GM12873 (cell line): ENCODE data around the gene PRKCE.

Experiments used
- CTCF ChIP-seq: IDR thresholded peaks from 2 replicates; pipeline ENCODE4 v1.5.1; 2012; ENCODE audit warnings: low read depth, mild to moderate bottlenecking, moderate library complexity, low read length, control low read depth; ENCODE audit not compliant: insufficient read depth; ENCODE audit errors: missing control alignments

PRKCE gene

DNA sequence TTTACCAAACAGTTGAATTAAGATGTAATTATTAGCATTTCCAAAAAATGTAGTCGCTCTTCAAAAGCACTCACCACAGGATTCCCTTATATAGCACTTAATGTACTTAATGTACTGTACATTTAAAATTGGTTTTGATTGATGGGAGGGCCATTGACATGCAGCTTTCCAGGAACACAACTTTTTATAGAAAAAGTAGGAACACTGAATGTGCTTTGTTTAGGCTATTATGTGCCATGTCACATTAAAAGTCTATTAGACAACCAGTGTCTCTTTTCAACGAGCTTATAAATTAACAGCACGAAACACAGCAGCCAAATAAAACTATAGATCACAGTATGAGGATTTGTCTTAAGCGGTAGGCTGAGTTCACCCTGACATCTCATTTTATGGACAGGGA, 301.1 kb downstream of the PRKCE start:
- no peak for TF ChIP-seq CTCF

DNA sequence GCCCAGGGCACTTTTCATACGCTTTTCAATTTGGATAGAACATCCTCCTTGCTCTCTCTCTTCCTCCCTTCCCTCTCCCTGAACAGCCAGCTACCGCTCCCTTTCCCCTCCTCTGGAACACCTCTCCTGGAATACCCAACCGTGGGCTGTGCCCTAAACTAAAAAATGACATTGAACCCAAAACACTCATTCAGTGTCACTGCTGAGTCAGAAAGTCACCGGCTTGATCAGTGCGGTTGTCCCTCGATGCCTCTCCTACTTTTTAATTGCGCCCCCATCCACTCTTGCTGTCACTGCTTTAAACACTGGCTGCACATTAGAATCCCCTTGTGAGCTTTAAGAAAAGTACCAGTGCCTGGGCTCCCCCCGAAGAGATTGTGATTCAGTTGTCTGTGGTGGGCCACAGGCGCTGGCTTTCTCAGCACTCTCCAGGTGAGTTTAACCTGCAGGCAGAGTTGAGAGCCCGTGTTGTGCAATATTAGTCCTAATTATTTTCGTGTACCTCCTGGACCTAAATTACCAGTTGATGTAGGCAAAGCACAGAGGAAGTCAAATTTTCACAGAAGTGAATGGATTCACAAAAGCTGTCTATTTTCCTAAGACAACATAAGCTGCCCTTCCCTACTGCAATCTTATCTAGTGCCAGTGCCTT, 302.0 kb downstream of the PRKCE start:
- no peak for TF ChIP-seq CTCF

DNA sequence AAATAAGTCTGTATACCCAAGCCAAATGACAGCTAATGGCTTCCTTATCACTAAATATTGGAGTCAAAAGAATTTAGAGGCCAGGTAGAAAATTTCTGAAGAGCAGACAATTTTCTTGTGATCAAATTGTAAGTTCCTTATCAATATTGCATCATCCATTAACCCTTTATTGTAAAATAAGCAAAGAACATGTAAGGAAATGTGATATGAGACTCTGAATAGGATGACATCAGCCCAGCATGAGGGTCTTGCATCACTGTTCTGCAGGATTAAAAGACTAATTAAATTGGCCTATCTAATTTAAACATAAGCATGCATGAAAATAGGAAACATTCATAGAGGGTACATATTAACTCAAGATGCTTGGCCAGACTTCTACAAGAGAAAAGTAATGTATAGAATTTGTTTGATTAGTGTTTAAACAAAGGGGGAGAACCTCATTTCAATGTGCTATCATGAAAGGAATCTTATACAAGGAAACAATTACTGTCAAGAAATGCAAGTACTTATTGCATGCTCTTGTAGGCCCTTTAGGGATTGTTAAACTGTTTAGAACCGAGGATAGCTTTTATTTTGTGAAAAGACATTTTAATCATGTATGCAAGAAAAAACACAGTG, 302.9 kb downstream of the PRKCE start:
- no peak for TF ChIP-seq CTCF

GRCh38 chr2:45957533-45958227, 306.2 kb downstream of the PRKCE start:
- TF ChIP-seq CTCF, result no peak

- no peak for TF ChIP-seq CTCF
Measured at GRCh38 chr2:45960057-45960863, 308.8 kb downstream of the PRKCE start.

DNA sequence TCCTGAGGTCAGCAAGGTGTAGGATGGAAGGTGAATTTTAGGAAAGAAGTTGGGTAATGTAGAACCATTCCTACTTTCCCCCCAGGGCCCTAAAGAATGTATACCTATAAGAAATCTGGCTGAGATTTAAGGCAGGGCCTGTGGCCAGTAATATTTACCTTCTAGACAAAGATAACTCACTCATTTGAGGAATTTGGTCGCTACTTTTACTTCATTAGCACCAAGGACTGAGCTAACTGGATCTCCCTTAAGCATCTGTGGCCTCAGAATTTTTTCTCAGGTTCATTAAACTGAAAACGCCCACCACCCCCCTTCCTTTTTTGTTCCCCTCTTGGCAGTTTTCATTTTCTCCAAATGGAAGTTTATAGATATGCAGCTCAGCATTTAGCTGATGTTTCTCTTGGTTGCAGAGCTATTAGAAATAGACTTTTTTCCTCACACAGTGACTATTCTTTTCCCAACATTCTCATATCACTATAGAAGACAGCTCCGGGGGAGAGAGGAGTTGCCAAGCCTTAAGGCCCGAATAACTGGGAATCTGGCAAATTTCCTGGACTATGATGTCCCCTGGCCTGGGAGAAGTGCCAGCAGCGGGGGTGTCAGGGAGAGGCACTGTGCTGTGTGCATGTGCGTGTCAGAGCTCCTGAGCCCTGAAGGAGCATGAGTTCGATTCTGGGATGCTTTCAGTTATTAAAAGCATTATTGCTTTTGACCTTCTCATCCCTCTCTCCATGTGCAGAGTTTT, 310.9 kb downstream of the PRKCE start:
- no peak for TF ChIP-seq CTCF
